HUES64 (cell line): ENCODE results near the gene TBC1D17.

Source experiments
- H3K27ac ChIP-seq: 2 replicates; pipeline ENCODE4 v1.7.0; 2013; ENCODE audit warnings: low read depth, low read length, inconsistent platforms
- H3K27me3 ChIP-seq: 2 replicates; pipeline ENCODE4 v1.6.1; 2013; ENCODE audit warnings: mild to moderate bottlenecking, low read length; ENCODE audit not compliant: insufficient read depth
- H3K36me3 ChIP-seq: 2 replicates; pipeline ENCODE4 v1.6.1; 2013; ENCODE audit warnings: mild to moderate bottlenecking, low read length; ENCODE audit not compliant: insufficient read depth
- H3K4me1 ChIP-seq: 2 replicates; pipeline ENCODE4 v1.6.1; 2013; ENCODE audit warnings: mild to moderate bottlenecking, low read length, moderate library complexity; ENCODE audit not compliant: insufficient read depth
- H3K4me3 ChIP-seq: 2 replicates; pipeline ENCODE4 v1.5.1; 2013; ENCODE audit warnings: mild to moderate bottlenecking, low read length, moderate library complexity
- H3K9ac ChIP-seq: 2 replicates; pipeline ENCODE4 v1.6.1; 2013; ENCODE audit warnings: mild to moderate bottlenecking, low read depth, low read length
- H3K9me3 ChIP-seq: 2 replicates; pipeline ENCODE4 v1.6.1; 2013; ENCODE audit warnings: low read depth, low read length; ENCODE audit not compliant: insufficient read depth
- WGBS: fragments of 150-250, 120-280 bp; methylation state at CpG from one replicate; pipeline ENCODE4 v1.1.7; 2013; ENCODE audit warnings: missing lambda C conversion rate; 5-methylcytosine and 5-hydroxymethylcytosine counted together

The TBC1D17 gene

DNA sequence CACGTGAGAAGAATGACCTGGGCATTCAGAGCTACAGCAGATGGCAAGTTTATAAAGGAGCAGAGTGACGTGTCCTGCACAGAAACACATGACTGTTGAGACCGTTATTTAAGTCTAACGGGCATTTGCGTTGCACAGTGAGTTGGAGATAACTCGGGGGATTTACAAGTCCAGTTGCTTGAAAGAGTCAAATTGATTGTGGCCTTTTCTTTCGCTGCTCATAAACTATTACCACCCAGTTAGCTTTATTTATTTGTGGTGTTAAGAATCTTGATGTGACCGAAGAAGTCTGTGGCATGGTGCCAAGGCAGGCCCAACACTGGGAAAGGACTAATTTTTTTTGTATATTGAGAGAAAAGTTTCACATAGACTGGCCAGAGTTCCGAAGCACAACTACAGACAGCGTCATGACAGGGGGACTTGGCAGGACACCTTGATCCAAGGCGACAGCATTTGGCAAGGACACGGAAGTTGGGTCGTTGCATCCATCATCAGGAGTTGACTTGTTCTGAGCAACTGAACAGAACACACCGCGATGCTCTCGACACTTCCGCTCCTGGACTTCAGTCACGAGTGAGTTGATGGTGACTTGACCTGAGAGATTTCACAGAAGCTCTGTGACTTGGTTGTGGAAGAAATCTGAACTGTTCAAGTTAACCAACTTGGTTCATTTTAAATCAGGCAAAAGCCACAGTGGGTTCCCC lies 38.5 kb upstream of the TBC1D17 start:
- no peak overlapping the region for H3K27ac ChIP-seq

DNA sequence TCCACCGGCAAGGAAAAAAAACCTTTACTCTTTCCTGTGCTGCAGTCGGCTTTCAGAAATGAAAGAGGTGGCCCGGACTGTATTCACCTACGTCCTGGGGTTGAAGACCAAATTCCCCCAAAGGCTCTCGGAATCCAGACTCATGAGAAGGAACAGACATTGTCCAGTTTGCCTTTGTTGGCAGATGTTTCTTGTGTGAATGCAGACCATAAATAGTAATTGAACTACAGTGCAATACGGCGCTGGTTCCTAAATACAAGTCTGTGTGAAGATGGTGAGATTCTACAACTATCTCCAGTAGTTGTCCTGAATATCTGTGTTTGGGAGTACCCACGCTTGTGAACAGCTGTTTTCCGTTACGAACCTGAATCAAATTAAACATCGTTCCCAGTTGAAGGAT lies 37.8 kb upstream of the TBC1D17 start:
- H3K9me3 ChIP-seq = no peaks in the 10 kb centered on the region
- H3K27me3 ChIP-seq = no peaks in the 10 kb centered on the region
- H3K4me3 ChIP-seq = no peak overlapping the region
- WGBS = 96% methylated on average over 11 of the region's 11 CpGs
- no peak overlapping the region for H3K27ac ChIP-seq
- H3K36me3 ChIP-seq = peaks cover 54% of the 10 kb centered on the region
- H3K9ac ChIP-seq = no peak overlapping the region
- H3K4me1 ChIP-seq = no peaks in the 10 kb centered on the region

More for the DNA sequence above, 38.5 kb upstream of the TBC1D17 start:
- Histone ChIP-seq H3K27me3 (no peaks in the 10 kb centered on the region), H3K9me3 (no peaks in the 10 kb centered on the region), H3K36me3 (peaks cover 60% of the 10 kb centered on the region), H3K4me3 (no peak overlapping the region), H3K4me1 (no peaks in the 10 kb centered on the region), H3K9ac (no peak overlapping the region)
- WGBS = 95% methylated on average over 17 of the region's 18 CpGs

DNA sequence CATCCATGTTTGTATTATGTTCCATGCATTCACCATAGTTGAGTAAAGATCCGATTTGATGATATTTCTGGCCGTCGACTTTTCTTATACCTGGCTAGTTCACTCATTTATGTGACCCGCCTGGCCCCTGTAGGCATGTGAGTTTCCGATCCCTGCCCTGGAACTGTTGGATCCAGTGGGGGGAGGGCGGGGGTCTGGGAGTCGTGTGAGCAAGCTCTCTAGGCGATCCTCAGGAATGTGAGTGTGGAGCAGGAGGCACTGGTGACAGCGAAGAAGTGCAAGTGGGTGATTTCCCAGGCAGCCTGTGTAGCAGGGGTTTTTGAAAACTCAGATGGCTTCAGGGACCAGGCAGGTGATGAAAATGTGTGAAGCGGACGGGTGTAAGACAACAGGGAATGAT lies 37.2 kb upstream of the TBC1D17 start:
- no peak overlapping the region for H3K4me3 ChIP-seq
- no peaks in the 10 kb centered on the region for H3K9me3 ChIP-seq
- no peak overlapping the region for H3K9ac ChIP-seq
- peaks cover 48% of the 10 kb centered on the region for H3K36me3 ChIP-seq
- no peaks in the 10 kb centered on the region for H3K4me1 ChIP-seq
- no peaks in the 10 kb centered on the region for H3K27me3 ChIP-seq
- H3K27ac ChIP-seq = no peak overlapping the region
- 94% methylated on average over 11 of the region's 11 CpGs for WGBS

DNA sequence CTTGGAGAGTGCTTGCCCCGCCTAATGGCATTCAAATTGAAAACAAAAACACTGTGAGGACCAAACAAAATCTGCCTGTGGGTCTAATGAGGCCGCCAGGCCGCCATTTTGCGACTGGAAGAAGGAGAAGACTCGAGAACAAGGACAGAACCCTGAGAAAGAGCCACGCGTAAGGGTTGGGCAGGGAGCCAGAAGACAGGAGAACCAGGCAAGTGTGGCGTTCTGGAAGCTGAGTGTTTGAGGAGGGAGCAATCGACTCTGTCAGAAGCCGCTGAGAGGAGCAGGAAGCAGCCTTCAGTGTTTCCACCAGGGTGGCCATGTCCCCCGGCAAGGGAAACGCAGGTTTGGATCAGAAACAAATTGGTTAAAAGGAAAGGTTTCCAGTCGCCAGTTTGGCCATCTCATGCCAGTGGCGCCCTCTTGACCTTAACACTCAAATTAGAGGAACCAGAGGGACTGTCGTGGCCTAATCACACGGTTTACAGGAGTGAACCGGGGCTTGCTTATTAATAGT lies 36.7 kb upstream of the TBC1D17 start:
- no peaks in the 10 kb centered on the region for H3K4me1 ChIP-seq
- no peak overlapping the region for H3K4me3 ChIP-seq
- WGBS = 93% methylated on average over 17 of the region's 17 CpGs
- H3K27me3 ChIP-seq = no peaks in the 10 kb centered on the region
- no peaks in the 10 kb centered on the region for H3K9me3 ChIP-seq
- H3K27ac ChIP-seq = no peak overlapping the region
- H3K9ac ChIP-seq = no peak overlapping the region
- H3K36me3 ChIP-seq = peaks cover 44% of the 10 kb centered on the region

DNA sequence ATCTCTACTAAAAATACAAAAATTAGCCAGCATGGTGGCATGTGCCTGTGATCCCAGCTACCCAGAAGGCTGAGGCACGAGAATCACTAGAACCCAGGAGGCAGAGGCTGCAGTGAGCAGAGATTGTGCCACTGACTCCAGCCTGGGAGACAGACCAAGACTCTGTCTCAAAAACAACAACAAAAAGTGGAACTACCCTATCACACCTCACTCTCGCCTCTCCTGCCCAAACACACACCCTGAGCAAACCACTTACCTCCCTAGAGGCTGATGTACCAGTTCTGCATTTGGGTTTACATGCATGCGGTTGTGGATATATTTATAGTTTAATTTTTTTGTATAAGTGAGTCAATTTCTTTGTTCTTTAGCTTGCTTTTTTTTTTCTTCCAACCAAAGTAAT lies 34.2 kb upstream of the TBC1D17 start:
- 97% methylated on average over 2 of the region's 3 CpGs for WGBS
- no peaks in the 10 kb centered on the region for H3K9me3 ChIP-seq
- H3K36me3 ChIP-seq = peaks cover 26% of the 10 kb centered on the region
- H3K27me3 ChIP-seq = no peaks in the 10 kb centered on the region
- H3K27ac ChIP-seq = no peak overlapping the region
- H3K4me1 ChIP-seq = no peaks in the 10 kb centered on the region
- H3K9ac ChIP-seq = no peak overlapping the region
- H3K4me3 ChIP-seq = no peak overlapping the region

DNA sequence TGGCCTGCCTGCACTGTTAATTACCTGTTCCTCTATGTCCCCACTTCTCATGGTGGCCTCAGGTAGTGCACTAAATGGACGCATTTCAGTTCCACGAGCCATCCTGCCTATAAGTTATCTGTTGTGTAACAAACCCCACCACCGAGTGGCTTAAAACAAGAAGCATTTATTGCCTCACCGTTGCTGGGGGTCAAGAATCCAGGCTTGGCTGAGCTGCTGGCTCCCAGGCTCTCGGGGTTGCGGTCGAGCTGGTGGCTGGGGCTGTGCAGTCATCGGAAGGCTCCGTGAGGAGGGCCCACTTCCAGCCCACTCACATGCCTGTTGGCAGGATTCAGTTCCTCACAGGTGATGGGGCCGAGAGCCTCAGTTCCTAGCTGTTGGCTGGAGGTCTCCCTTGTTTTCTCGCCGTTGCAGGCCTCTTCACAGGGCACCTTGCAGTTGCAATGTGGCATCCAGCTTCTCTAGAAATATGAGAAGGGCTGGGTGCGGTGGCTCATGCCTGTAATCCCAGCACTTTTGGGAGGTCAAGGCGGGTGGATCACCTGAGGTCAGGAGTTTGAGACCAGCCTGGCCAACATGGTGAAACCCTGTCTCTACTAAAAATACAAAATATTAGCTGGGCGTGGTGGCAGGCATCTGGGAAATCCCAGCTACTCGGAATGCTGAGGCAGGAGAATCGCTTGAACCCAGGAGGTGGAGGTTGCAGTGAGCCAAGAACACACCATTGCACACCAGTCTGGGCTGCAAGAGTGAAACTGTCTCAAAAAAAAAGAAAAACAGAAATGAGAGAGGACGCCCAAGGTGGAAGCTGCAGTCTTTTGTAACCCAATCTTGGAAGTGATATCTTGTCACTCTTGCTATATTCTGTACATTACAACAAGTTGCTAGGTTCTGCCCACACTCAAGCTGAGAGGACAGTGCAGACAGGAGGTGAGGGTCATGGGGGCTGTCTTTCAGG lies 33.1 kb upstream of the TBC1D17 start:
- Histone ChIP-seq H3K4me1 (no peaks in the 10 kb centered on the region), H3K36me3 (peaks cover 15% of the 10 kb centered on the region), H3K27ac (no peak overlapping the region), H3K9ac (no peak overlapping the region), H3K4me3 (no peak overlapping the region), H3K27me3 (no peaks in the 10 kb centered on the region), H3K9me3 (no peaks in the 10 kb centered on the region)
- WGBS = 91% methylated on average over 18 of the region's 18 CpGs

DNA sequence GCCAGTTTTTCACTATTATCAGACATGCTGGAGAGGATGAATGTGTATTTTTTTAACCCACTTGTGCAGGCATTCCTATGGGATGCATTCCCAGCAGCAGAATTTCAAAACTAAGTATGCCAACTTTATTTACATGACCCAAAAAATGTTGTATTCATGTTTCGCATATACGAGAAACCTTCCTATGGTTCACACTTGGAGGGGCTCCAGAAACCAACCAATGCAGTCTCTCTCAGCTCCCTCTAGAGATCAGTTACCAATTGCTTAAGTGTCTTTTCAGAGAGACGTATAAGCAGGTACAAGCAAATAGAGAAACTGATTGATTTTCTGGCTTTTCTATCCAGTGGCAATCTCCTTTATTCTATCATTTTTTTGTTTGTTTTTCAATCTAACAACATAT lies 32.1 kb upstream of the TBC1D17 start:
- H3K9ac ChIP-seq = no peak overlapping the region

DNA sequence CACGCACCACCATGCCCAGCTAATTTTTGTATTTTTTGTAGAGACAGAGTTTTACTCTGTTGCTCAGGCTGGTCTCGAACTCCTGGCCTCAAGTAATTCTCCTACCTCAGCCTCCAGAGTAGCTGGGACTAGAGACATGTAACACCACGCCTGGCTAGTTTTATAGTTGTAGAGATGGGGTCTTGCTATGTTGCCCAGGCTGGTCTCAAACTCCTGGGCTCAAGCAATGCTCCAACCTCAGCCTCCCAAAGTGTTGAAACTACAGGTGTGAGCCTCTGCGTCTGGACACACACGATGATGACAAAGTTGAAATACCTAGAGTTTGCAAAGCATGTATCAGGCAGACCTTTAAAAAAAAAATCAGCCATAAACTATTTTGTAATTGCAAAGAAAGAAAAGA lies 31.1 kb upstream of the TBC1D17 start:
- Histone ChIP-seq H3K4me3 (no peak overlapping the region), H3K36me3 (no peaks in the 10 kb centered on the region), H3K9ac (no peak overlapping the region), H3K4me1 (peaks cover 4% of the 10 kb centered on the region; the same call in 1 of the 2 replicates), H3K27ac (no peak overlapping the region), H3K9me3 (no peaks in the 10 kb centered on the region), H3K27me3 (no peaks in the 10 kb centered on the region)
- 72% methylated on average over 5 of the region's 5 CpGs for WGBS

More for the DNA sequence above, 32.1 kb upstream of the TBC1D17 start:
- Histone ChIP-seq H3K9me3 (no peaks in the 10 kb centered on the region), H3K4me1 (peaks cover 4% of the 10 kb centered on the region; the same call in 1 of the 2 replicates), H3K27me3 (no peaks in the 10 kb centered on the region), H3K27ac (no peak overlapping the region), H3K4me3 (no peak overlapping the region), H3K36me3 (0 out of 2 replicates have a peak, but pooled peaks cover 6% of the 10 kb centered on the region)
- WGBS = 93% methylated on average over 3 of the region's 3 CpGs

DNA sequence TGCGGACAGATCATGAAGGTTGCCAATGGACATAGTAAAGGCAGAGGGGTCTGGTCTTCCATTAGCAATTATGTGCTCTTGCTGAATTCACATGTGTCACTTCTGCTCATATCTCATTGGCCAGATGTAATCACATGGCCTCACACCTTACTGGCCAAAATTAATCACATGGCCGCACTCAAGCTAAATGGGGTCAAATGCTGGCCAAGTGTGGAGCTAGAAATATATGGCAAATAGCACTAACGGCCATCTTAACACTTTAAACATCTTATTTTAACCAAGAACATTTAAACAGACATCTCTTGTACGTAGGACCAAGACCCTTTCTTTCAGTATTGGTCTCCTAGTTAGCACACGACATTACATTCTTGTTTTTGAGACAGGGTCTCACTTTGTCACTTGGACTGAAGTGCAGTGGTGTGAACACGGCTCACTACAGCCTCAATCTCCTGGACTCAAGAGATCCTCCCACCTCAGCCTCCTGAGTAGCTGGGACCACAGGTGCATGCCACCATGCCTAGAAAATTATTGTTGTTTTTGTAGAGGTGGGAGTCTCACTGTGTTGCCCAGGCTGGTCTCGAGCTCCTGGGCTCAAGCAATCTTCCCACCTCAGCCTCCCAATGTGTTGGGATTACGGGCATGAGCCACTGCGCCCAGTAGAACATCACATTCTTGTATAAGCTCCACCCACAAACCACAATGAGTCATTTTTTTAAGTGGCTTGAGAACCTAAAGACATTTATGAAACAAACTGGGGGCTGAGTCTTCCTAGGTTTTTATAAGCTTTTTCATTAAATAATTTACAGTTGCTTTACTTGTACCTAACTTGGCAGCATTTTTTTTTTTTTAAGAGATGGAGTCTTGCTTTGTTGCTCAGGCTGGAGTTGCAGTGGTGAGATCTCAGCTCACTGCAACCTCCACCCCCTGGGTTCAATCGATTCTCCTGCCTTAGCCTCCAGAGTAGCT lies 29.5 kb upstream of the TBC1D17 start:
- Histone ChIP-seq H3K9me3 (no peaks in the 10 kb centered on the region), H3K27me3 (no peaks in the 10 kb centered on the region), H3K9ac (no peak overlapping the region), H3K4me1 (peaks cover 13% of the 10 kb centered on the region), H3K27ac (no peak overlapping the region), H3K4me3 (no peak overlapping the region), H3K36me3 (peaks cover 10% of the 10 kb centered on the region; the same call in 1 of the 2 replicates)
- WGBS = 90% methylated on average over 10 of the region's 10 CpGs

DNA sequence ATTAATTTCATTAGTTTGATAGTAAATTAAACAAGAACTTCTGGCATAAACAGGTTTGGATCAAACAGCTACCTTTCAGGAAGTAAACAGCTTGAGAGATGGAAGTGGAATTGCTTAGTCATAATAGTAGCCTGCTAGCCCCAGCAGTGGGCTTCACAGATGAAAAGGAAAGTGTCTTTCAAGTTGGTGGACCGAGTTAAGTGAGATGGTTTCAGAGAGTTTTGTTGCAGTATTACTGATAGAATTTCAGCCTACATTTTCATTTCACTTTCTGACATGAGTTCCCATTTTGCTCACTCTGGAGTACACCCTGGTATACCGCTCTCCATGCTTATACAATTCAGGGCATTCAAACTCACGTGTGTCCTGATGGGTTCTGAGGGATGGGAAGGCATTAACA lies 28.6 kb upstream of the TBC1D17 start:
- no peaks in the 10 kb centered on the region for H3K9me3 ChIP-seq
- no peak overlapping the region for H3K27ac ChIP-seq
- WGBS = 87% methylated on average over 3 of the region's 3 CpGs
- H3K9ac ChIP-seq = no peak overlapping the region
- H3K4me1 ChIP-seq = peaks cover 17% of the 10 kb centered on the region
- no peaks in the 10 kb centered on the region for H3K27me3 ChIP-seq
- peaks cover 11% of the 10 kb centered on the region; the same call in 1 of the 2 replicates for H3K36me3 ChIP-seq
- H3K4me3 ChIP-seq = no peak overlapping the region
